Common myeloid progenitor, CD34-positive (primary cell): ENCODE data around the gene TNFRSF8.

ENCODE experiments used
- CTCF ChIA-PET: fragments of 350-600 bp; sonication (Branson Sonifier 250); formaldehyde crosslinking; loops from one replicate; lab custom pipeline; 2021; ENCODE audit warnings: antibody characterized with exemption; lab: Charles Lee
- POLR2A ChIA-PET: fragments of 350-600 bp; sonication (Branson Sonifier 250); formaldehyde crosslinking; loops from one replicate; lab custom pipeline; 2021; ENCODE audit warnings: antibody characterized with exemption; lab: Charles Lee
- DNase-seq, 3 donors: peaks; one replicate each; pipeline versions ENCODE4 v3.0.0 to v3.0.0-alpha.2; 2013
- H3K27ac ChIP-seq, 2 experiments: 1 replicate in 1 of 2; 2 replicates in 1 of 2; pipeline ENCODE4 v1.7.0; 2013; ENCODE audit warnings: inconsistent platforms in 2 of 2, low read length in 2 of 2, mild to moderate bottlenecking in 2 of 2, low read depth in 1 of 2, moderate library complexity in 1 of 2; ENCODE audit not compliant: severe bottlenecking in 2 of 2, insufficient read depth in 1 of 2, poor library complexity in 1 of 2
- H3K27me3 ChIP-seq, 5 experiments: replicated peaks in 2 of 5; 1 replicate in 3 of 5; 2 replicates in 2 of 5; pipeline versions ENCODE4 v1.6.1 to v1.7.0; 2013; ENCODE audit warnings: low read length in 4 of 5, mild to moderate bottlenecking in 2 of 5, moderate library complexity in 2 of 5, inconsistent platforms in 1 of 5; ENCODE audit not compliant: insufficient read depth in 5 of 5, control insufficient read depth in 4 of 5
- H3K36me3 ChIP-seq, 4 experiments: 1 replicate in 2 of 4; 2 replicates in 2 of 4; pipeline versions ENCODE4 v1.6.1 to v1.7.0; 2013; ENCODE audit warnings: low read length in 3 of 4, control low read depth in 1 of 4, mild to moderate bottlenecking in 1 of 4; ENCODE audit not compliant: control insufficient read depth in 4 of 4, insufficient read depth in 4 of 4
- H3K4me1 ChIP-seq, 4 experiments: 1 replicate in 3 of 4; 2 replicates in 1 of 4; pipeline versions ENCODE4 v1.6.1 to v1.7.1; 2013; ENCODE audit warnings: low read length in 3 of 4, mild to moderate bottlenecking in 3 of 4, control low read depth in 1 of 4, inconsistent platforms in 1 of 4, moderate library complexity in 1 of 4; ENCODE audit not compliant: control insufficient read depth in 4 of 4, insufficient read depth in 4 of 4; ENCODE audit errors: control extremely low read depth in 1 of 4
- H3K4me3 ChIP-seq, 7 experiments: 1 replicate in 4 of 7; 2 replicates in 3 of 7; pipeline versions ENCODE4 v1.5.1 to v1.7.0; 2013; ENCODE audit warnings: mild to moderate bottlenecking in 7 of 7, low read length in 6 of 7, moderate library complexity in 6 of 7, inconsistent platforms in 2 of 7, low read depth in 2 of 7, control low read depth in 1 of 7; ENCODE audit not compliant: insufficient read depth in 4 of 7, control insufficient read depth in 1 of 7; ENCODE audit errors: extremely low read depth in 1 of 7
- H3K9me3 ChIP-seq, 5 experiments: 1 replicate in 4 of 5; 2 replicates in 1 of 5; pipeline versions ENCODE4 v1.6.1 to v1.7.1; 2013; ENCODE audit warnings: low read length in 4 of 5, mild to moderate bottlenecking in 2 of 5, inconsistent platforms in 1 of 5, low read depth in 1 of 5, moderate library complexity in 1 of 5; ENCODE audit not compliant: control insufficient read depth in 4 of 5, insufficient read depth in 2 of 5; ENCODE audit errors: control extremely low read depth in 1 of 5
- WGBS: methylation state at CpG from one replicate; pipeline ENCODE4 v1.1.5; 2013; ENCODE audit not compliant: insufficient coverage; 5-methylcytosine and 5-hydroxymethylcytosine counted together

The TNFRSF8 gene

GRCh38 chr1:12112711-12113161, 49.6 kb downstream of the TNFRSF8 start:
- Histone ChIP-seq H3K27me3 (no peaks in the 10 kb centered on the region), H3K4me1 (no peaks in the 10 kb centered on the region), H3K27ac (no peak overlapping the region), H3K4me3 (no peak overlapping the region), H3K9me3 (no peaks in the 10 kb centered on the region), H3K36me3 (peaks cover 0 to 3% (median 0%) of the 10 kb centered on the region in 4 experiments)
- ChIA-PET POLR2A (interaction anchor here (0.6 kb wide), 1 partner anchor 29 kb away, joined by 3 read pairs; no protein-coding TSS in a partner anchor), CTCF (interaction anchor here (3.2 kb wide), 1 partner anchor 12 kb away, joined by 10 read pairs; no protein-coding TSS in a partner anchor)
- WGBS: 100% methylated on average over 5 of the region's 5 CpGs
- no peak for DNase-seq

GRCh38 chr1:12113433-12114339, 50.6 kb downstream of the TNFRSF8 start:
- peak in 2 of 3 donors; percentile 37 to 45 for DNase-seq
- WGBS: 97% methylated on average over 3 of the region's 7 CpGs
- peaks cover 0 to 3% (median 0%) of the 10 kb centered on the region in 4 experiments for H3K36me3 ChIP-seq
- H3K9me3 ChIP-seq: no peaks in the 10 kb centered on the region
- POLR2A ChIA-PET: no interaction called here
- H3K27me3 ChIP-seq: no peaks in the 10 kb centered on the region
- no peak overlapping the region for H3K27ac ChIP-seq
- CTCF ChIA-PET: interaction anchor here (2.0 to 3.2 kb wide), 2 partner anchors 11 to 96 kb away, joined by 10 read pairs; no protein-coding TSS in a partner anchor
- H3K4me3 ChIP-seq: no peak overlapping the region
- H3K4me1 ChIP-seq: no peaks in the 10 kb centered on the region

- CTCF ChIA-PET: interaction anchor here (2.0 to 3.2 kb wide), 2 partner anchors 10 to 95 kb away, joined by 10 read pairs; no protein-coding TSS in a partner anchor
- Histone ChIP-seq H3K9me3 (no peaks in the 10 kb centered on the region), H3K27me3 (no peaks in the 10 kb centered on the region), H3K36me3 (peaks cover 0 to 3% (median 0%) of the 10 kb centered on the region in 4 experiments), H3K4me3 (no peak overlapping the region), H3K27ac (no peak overlapping the region), H3K4me1 (no peaks in the 10 kb centered on the region)
- no peak for DNase-seq
- WGBS: 83% methylated on average over 2 of the region's 6 CpGs
- POLR2A ChIA-PET: no interaction called here
These were observed 51.2 kb downstream of the TNFRSF8 start for GRCh38 chr1:12114340-12114683.

- Histone ChIP-seq H3K4me1 (no peaks in the 10 kb centered on the region), H3K36me3 (peaks cover 0 to 3% (median 0%) of the 10 kb centered on the region in 4 experiments), H3K27ac (no peak overlapping the region), H3K27me3 (no peaks in the 10 kb centered on the region), H3K4me3 (no peak overlapping the region), H3K9me3 (no peaks in the 10 kb centered on the region)
- WGBS: 80% methylated on average over 1 of the region's 9 CpGs
- DNase-seq: no peak
- CTCF ChIA-PET: interaction anchor here (2.0 to 3.2 kb wide), 2 partner anchors 10 to 94 kb away, joined by 10 read pairs; no protein-coding TSS in a partner anchor
- POLR2A ChIA-PET: no interaction called here
These were observed 51.8 kb downstream of the TNFRSF8 start for GRCh38 chr1:12114916-12115315.

GRCh38 chr1:12121212-12122003, 58.3 kb downstream of the TNFRSF8 start:
- H3K4me1 ChIP-seq: peaks cover 4 to 16% (median 16%) of the 10 kb centered on the region in 4 experiments
- ChIA-PET CTCF (interaction anchor here (1.4 to 11.6 kb wide), 6 partner anchors 46 to 87 kb away, joined by 3 to 213 read pairs (median 6); partner anchors contain the start of gene TNFRSF1B), POLR2A (interaction anchor here (0.6 kb wide), 1 partner anchor 11 kb away, joined by 3 read pairs; no protein-coding TSS in a partner anchor)
- no peaks in the 10 kb centered on the region for H3K27me3 ChIP-seq
- no peak overlapping the region for H3K27ac ChIP-seq
- peaks cover 0 to 7% (median 0%) of the 10 kb centered on the region in 4 experiments for H3K36me3 ChIP-seq
- no peak overlapping the region for H3K4me3 ChIP-seq
- H3K9me3 ChIP-seq: peaks cover 0 to 2% (median 0%) of the 10 kb centered on the region in 5 experiments
- WGBS: 96% methylated on average over 11 of the region's 12 CpGs
- DNase-seq: no peak

GRCh38 chr1:12123172-12123571, 60.1 kb downstream of the TNFRSF8 start:
- ChIA-PET POLR2A (interaction anchor here (0.6 kb wide), 1 partner anchor 14 kb away, joined by 3 read pairs; no protein-coding TSS in a partner anchor), CTCF (interaction anchor here (0.7 to 11.6 kb wide), 7 partner anchors 16 to 111 kb away, joined by 3 to 213 read pairs (median 19); no protein-coding TSS in a partner anchor)
- no peak for DNase-seq
- Histone ChIP-seq H3K4me1 (peaks cover 4 to 21% (median 18%) of the 10 kb centered on the region in 4 experiments), H3K36me3 (peaks cover 0 to 7% (median 0%) of the 10 kb centered on the region in 4 experiments), H3K9me3 (peaks cover 0 to 2% (median 0%) of the 10 kb centered on the region in 5 experiments), H3K4me3 (no peak overlapping the region), H3K27me3 (no peaks in the 10 kb centered on the region), H3K27ac (no peak overlapping the region)
- WGBS: 87% methylated on average over 4 of the region's 8 CpGs
